Central memory CD4-positive, alpha-beta T cell (primary cell): Measurements from ENCODE around the gene HOOK2.
A peak's percentile ranks its signal among the peaks of the same experiment; 100 is the strongest.

Experiments
- DNase-seq: peaks from one replicate; pipeline ENCODE4 v3.0.0; 2022

Gene HOOK2

DNA sequence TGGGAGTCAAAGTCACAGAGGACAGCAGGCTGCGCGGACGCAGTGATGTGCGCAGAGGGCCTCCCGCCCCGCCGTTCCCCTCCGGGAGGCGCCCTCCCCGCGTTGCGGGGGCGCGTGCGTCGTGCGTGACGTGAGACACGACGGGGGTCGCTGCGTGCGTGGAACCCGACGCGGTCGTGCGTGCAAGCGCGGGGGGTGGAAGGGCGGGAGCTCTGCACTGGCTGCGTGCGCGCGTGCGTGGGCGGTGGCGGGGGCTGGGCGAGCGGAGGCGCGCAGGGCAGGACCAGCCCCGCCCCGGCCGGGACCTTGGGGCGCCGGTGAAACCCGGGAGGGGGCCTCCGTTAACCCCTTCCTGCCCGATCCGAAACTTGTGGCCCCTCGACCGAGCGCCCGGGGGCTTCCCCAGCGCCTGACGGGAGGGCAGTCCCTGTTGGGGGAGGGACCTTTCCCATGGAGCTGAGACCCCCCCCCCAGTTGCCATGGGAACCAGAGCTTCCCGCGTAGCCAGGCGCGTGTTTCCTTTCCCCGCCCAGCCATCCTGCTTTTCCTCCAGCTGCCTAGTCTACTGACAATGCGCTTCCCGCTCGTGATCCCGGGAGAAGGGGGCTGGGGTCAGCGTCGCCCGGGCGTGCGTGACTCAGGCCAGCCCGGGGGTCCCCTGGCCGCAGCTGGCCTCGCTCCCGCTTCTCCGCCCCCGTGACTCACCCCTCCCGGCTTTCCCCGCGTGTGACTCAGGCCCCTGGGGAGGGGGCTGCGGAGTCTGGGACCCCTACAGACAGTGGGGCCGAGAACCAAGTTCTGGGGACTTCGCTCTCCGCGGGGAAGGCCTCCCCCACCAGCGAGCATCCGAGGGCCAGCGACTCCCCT, 7.3 kb upstream of the HOOK2 start:
- peak; percentile 99 for DNase-seq

DNA sequence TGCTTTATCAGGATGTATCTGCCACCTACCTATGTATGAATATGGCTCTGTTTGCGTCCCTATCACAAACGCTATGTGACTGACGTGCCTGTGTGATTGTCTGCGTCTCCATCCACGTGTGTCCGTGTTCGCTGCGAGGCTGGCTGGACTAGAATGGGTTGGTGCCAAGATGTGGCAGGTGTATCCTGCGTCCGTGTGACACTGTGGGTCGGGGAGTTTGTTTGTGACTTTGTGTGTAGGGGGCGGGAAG, 6.7 kb upstream of the HOOK2 start:
- DNase-seq, result no peak

DNA sequence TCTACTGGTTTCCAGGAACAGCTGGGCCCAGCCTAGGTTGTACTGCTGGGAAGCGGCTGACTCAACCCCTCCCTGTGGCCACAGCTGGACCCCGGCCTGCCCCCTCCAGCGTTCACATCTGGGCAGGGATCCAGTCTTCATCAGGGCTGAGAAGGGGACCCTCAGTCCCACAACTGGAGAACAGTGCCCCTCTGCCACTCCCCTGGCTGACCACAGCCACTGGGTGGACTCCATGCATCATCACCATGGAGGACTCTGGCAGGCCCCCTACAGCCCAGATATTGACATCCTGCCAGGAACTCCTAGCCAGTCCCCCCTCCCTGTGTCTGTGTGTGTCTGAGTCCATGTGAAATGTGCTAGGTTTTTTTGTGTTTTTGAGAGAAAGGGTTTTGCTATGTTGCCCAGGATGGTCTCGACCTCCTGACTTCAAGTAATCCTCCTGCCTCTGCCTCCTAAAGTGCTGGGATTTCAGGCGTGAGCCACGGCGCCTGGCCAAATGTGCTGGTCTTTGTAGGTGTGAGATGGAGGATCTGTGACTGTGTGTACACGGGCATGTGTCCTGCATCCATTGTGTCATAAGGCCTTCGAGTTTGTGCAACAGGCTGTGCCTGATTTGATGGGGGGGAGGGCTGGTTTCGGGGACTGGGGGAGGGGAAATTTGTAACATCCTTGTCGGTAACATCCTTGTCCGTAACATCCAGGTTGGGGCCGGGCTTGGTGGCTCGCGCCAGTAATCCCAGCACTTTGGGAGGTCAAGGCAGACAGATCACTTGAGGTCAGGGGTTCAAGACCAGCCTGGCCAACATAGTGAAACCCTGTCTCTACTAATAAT, 4.0 kb upstream of the HOOK2 start:
- no peak for DNase-seq

DNA sequence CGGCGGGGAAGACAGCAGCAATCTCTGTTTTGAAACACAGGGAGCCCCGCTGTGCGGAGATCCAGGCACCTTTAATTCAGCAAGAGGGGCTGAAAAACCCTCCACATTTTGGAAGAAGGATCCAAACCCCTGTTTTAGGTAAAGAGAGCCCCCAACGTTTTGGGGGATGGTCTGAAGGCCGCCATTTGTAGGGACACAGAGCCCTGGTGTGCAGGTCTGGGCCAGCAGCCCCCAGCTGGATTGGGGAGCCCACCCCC, 3.5 kb upstream of the HOOK2 start:
- no peak for DNase-seq

DNA sequence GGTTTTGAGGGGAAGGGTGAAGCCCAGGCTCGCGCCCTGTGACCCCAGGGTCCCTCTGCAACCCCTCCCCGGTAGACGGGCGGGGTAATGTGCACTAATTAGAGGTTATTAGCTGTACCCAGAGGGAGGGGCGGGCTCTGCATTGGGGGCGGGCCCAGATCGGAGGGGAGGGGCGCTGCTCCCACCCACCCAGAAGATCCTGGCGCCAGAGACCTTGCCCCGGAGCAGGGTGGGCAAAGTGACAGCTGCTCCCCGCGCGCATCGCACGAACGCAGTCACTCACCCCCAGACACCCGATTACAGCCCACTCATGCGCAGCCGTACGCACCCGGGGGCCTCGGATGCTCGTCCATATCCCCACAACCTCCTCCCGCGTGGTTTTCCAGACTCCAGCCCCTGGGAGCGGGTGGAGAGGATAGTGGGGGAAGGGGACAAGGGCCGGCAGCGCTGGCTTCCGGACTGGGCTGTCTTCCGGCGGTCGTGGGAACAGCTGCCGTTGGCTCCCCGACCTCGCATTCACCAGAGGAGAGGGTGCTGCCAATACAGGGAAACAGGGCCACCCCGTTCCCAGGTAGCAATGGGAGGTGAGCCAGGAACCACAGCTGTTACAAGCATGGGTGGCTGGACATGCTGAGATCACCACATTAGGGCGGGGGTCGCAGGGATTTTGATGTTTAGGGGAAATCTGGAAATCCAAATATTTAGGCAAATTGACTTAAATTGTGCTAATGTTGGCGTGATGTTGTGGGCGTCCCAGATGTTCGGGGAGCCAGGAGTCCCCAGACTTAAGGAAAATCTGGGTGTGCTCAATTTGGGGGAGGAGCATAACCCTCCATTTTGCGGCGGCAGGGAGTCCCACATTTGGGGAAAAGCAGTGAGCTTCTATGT, 2.9 kb upstream of the HOOK2 start:
- peak; percentile 38 for DNase-seq

DNA sequence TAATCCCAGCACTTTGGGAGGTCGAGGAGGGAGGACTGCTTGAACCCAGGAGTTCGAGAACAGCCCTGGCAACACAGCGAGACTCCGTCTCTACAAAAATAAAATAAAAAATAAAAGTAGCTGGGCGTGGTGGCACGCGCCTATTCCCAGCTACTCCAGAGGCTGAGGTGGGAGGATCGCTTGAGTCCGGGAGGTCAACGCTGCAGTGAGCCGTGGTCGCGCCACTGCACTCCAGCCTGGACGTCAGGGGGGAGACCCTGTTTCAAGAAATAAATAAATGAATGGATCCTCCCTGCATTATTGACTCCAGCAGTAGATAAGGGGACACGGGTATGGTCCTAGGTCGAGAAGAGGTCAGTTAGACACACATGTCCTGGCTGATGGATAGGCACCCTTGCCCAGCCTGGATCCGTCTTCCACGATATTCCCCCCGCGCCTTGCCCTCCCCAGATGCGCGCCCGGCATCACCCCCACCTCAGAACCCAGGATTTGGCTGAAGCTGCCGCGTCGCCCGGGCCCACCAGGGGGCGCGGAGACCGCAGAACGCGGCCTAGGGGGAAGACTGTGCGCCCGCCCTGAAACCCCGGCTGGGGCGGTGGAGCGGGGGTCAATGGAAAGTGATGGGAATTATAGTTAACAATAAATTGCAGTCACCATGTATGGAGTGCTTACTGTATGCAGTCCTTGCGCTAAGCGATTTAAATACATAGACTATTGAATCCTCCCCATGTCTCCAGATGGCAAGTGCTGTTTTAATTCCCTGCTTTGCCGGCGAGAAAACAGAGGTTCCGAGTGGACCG, 2.1 kb upstream of the HOOK2 start:
- DNase-seq, result peak; percentile 76

DNA sequence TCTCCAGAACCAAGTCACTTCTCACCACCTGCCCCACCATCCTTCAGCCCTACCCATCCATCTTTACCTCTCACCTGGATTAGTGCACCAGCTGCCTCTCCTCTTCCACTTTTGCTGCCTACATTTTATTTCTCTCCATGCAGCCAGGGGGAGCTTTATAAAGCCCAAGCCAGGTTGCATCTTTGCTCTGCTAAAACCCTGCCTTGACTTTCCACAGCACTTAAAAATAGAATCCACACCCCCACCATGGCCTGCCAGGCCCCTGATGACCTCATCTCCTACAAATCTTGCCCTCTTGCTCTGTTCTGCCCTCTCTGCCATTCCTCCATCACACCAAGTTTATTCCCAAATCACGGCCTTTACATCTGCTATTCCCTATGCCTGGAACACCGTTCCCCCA, 1.8 kb downstream of the HOOK2 start:
- DNase-seq, result no peak

DNA sequence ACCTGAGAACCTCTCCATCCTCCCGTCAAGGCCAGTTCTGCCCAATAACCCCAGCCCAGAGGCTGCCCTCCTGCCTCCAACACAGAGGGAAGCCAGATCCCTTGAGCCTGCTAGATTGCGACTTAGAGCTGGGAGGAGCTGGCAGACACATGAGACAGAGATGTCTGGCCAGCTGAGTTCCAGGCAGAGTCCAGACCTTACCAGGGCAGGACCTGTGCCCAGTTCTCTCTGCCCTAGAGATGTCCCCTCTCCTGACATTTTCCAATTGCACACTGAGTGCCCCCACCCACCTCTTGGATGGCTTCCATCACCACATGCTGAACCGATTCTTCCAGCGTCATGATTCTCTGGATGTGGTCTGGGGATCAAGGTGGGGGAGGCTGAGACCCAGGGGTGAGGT, 3.0 kb downstream of the HOOK2 start:
- no peak for DNase-seq

DNA sequence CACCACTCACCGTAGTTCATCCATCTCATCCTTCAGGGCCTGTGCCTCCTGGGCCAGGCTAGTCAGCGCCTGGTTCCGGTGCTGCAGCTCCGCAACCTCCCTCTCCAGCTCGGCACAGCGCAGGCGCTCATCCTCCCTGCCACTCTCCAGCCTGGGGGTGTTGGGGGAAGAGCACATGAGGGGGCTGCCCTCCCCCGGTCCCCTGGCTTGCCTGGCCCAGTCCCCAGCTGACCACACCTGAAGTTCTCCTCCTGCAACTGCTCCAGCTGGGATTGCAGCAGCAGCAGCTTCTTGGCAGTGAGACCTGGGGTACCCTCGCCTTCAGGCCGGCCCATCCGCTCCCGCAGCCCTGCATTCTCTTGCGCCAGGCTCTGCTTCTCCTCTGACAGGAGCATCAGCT, 4.4 kb downstream of the HOOK2 start:
- no peak for DNase-seq

DNA sequence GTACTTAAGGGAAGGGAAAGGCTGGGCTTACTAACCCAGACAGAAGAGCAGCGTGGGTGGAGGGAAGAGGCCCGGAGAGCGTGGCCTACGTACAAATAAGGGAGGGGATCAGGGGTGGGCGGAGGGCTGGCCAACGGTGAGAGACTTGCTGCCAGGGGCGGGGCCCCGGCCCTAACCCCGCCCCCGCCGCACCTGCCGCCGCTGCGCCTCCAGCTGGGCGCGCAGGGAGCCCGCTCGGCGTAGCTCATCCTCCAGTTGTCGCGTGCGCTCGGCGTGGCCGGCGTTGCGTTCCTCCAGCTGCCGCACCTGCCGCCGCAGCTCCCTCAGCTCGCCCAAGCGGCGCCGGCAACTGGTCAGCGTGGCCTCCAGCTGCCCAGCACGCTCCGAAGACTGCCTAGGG, 5.7 kb downstream of the HOOK2 start:
- DNase-seq, result peak; percentile 57

DNA sequence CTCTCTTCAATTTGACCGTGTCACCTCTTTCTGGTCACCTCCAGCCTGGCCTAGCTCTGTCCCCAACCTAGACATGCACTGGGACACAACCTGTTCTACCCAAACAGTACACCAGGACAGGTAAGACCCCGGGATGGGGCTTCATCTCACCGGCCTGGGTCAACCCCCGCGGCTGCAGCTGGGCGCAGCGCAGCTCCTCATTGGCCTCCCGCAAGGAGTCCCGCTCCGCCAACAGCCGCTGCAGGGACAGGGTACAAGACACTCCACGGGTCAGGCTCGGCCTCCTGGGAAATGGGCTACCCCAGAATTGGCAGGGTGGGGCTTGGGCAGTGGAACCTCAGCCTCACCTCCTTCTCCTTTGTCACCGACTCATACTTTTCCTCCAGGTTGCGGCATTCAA, 7.7 kb downstream of the HOOK2 start:
- DNase-seq, result no peak

DNA sequence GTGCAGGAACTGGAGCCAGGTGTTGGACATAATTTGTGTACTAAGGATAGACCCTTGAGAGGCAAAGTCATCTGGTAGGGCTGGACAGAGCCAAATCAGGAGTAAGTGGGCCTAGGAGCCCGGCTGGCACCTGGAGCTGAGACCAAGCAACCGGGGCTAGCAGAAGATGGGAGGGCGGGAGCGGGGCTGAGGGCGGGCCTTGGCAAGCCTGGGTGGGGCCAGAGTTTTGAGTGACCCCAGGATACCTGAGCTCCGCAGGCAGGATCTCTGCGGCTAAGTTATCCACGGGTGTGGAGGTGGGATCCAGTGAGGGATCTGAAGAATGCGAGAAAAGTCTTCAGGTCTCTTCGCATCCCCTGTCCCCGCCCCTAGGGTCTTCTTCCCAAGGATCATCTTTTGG, 8.2 kb downstream of the HOOK2 start:
- no peak for DNase-seq

DNA sequence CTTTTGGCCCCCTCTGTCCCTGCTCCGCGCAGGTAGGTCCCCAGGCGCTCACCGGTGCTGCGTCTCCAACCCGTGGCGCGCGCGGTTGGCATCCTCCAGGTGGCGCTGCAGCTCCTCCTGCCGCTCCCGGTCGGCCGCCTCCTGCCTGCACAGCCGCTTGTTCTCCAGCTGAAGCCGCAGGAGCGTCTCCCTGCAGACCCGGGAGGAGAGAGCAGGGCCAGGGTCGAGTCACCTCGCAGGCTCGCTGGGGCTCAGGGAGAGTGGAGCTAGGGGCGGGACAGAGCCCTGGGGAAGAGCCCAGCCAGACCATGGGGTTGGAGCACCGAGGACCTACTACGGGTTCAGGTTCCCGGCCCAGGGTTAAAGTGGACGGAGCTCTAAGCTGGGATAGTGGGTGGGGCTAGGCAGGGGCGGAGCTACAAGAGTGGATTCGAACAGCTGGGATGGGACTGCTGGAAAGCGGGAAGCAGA, 9.3 kb downstream of the HOOK2 start:
- peak; percentile 76 for DNase-seq

DNA sequence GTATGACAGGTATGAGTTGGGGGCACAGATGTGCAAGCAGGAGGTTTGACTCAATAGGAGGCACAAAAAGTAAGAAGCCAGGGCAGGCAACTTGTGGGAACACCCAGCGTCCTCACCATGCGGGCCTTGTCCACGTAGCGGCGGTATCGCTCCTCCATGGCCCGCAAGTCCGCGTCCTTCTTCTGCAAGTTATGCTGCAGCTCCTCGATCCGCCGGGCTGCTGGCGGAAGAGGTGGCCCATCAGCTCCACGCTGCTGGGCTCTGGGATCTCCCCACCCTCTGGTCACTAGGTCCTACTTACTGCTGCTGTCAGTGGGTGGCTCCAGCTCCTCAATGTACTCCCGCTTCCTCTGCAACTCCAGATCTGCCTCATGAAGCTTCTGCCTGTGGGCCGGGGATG, 10.7 kb downstream of the HOOK2 start:
- no peak for DNase-seq

DNA sequence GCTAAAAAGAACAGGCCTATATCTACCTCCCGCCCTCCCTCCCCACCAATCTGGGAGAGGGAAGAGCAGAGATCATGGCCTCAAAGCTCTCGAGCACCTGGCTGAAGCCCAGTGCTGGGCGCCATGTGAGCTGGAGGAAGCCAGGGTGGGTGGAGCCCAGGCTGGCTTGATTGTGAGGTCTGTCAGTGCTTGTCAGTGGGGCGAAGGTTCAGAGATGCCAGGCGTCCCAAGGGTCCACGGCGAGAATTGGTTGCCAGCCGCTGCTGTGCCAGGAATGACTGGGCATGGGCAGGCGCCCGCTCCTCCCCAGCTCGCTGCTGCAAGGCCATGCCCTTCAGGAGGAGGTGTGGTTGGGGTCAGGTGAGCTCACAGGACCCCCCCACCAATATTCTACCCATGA, 12.3 kb downstream of the HOOK2 start:
- no peak for DNase-seq

DNA sequence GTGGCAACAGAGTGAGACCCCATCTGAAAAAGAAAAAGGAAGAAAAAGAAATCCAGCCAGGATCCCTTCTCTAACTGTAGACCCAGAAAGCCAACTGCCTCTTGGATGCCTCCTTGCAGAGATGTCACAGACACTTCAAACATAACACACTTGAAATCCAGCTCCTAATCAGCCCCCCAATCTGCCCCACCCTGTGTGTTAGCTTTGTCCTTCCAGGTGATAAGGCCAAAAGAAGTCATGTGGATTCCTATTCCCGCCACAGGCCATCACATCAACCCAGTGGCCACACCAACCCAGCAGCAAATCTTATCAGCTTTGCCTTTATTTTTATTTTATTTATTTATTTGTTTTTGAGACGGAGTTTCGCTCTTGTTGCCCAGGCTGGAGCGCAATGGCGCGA, 15.7 kb downstream of the HOOK2 start:
- no peak for DNase-seq

DNA sequence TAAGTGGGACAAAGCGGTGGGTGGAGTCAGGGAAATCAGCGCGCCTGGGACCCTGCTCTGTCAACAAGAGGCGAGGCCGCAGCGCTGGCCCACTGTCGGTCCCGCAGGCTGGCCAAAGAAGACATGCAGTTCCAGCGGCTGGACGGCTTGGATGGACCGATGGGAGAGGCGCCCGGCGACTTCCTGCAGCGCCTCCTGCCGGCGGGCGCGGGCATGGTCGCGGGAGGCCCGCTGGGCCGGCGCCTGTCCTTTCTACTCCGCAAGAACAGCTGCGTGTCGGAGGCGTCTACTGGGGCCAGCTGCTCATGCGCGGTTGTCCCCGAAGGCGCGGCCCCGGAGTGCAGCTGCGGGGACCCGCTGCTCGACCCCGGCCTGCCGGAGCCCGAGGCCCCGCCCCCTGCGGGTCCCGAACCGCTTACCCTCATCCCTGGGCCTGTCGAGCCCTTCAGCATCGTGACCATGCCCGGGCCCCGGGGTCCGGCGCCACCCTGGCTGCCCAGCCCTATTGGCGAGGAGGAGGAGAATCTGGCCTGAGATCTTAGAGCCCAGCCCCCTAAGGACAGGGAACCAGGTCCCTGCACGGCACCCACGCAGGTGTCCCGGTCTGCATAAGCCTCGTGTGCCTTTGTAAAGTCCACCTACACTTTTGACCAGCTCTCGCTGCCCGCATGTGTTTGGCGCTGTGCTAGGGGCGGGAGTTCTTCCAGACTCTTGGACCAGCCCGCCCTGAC, 17.6 kb downstream of the HOOK2 start:
- peak; percentile 49 for DNase-seq

DNA sequence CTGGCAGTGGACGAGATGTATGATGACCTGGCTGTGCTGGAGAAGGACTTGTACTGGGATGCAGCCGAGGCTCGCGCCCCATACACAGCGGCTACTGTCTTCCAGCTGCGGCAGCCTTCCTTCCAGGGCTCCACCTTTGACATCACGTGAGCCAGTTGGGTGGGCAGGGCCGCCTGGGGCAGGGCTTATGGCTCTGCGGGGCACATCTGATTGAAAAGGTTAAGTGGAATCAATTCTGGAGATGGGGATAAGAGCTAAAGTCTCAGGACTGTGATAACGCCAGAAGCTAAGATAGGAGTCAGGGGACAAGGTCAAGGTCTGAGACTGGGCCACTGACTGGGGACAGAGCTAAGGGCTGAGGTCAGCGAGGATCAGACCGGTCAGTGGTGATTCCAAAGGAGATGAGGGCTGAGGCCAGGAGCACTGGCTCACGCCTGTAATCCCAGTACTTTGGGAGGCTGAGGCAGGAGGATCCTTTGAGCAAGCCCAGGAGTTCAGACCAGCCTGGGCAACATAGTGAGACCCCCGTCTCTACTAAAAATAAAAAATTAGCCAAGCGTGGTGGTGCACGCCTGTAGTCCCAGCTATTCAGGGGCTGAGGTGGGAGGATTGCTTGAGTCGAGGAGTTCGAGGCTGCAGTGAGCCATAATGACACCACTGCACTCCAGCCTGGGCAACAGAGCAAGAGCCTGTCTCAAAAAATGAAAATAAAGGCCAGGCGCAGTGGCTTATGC, 19.0 kb downstream of the HOOK2 start:
- no peak for DNase-seq

DNA sequence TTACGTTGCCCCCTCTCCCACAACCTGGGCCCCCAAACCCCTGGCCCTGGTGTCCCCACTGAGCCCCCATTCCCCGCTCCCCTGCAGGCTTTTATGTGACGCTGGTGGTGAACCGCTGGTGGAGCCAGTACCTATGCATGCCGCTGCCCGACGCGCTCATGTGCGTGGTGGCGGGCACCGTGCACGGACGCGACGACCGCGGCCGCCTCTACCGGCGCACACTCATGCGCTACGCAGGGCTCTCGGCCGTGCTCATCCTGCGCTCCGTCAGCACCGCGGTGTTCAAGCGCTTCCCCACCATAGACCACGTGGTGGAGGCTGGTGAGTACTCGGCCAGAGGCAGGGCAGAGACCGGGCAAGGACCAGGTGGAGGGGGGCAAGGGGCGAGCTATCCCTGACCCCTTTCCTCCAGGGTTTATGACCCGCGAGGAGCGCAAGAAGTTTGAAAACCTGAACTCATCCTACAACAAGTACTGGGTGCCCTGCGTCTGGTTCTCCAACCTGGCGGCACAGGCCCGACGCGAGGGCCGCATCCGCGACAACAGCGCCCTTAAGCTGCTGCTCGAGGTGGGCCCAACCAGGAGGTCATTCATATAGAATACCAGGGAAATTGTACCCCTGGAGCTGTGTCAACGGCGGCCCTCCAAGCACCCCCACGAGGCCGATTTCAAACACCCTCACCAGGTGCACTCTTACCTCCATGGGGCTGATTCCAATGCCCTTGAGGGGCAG, 20.7 kb downstream of the HOOK2 start:
- no peak for DNase-seq

DNA sequence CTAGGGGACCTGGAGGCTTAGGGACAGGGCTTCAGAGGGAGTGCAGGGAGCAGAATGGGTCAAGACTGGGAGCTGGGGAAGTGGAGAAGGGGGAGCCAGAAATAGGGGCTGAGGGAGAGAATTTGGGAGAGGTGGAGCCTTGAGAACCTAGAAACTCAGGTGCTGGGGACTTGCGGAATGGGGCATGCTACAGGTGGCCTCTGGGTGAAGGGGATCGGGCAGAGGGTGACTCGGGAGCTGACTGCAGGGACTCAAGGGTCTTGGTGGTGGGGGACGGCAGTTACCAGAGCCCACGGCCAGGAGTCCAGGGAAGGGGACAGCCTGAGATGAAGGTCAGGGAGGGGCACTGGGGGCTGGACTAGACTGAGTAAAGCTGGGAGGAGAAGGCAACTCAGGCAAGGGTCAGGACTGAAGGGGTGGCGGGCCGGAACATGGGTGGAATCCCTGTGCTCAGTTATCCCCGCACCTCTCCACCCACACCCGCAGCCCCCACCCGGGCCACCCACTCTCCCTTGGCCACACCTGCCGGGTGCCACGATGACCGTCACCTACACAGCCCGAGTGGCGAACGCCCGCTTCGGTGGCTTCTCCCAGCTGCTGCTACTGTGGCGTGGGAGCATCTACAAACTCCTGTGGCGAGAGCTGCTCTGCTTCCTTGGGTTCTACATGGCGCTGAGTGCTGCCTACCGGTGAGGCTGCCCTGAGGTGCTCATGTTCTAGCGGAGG, 23.1 kb downstream of the HOOK2 start:
- DNase-seq, result no peak
